ENCODE results near the gene GNG11. TPM values are rescaled to one million over a fixed set of nuclear protein-coding genes. Genes with fewer than 3 reads are reported as not detected.

Gene GNG11
- polyA plus RNA-seq, 3 donors = 46.4 to 52.5 (median 48.0) TPM

Other genes with a start within 250 kb of the GNG11 start
- gene TFPI2, start 31.0 kb upstream of the GNG11 start, polyA plus RNA-seq (ENCODE audit: insufficient read length in 3 of 3) = 10 to 100 TPM; 11.3 to 15.0 (median 13.7) TPM
- gene GNGT1, start 15.2 kb upstream of the GNG11 start, polyA plus RNA-seq (ENCODE audit: insufficient read length in 3 of 3) = under 1 TPM in 1 of 3 donors, not detected in 2; 0.24 TPM
- 10 to 100 TPM; 47.0 to 50.0 (median 47.4) TPM for gene BET1, start 82.6 kb downstream of the GNG11 start, polyA plus RNA-seq (ENCODE audit: insufficient read length in 3 of 3)

Measured in right renal cortex interstitium (tissue), 3 donors.